GM19043 (cell line): ENCODE measurements around the gene IGFBP1.

Source experiments
- ATAC-seq: cut with Tn5 transposase; IDR thresholded peaks from one replicate; pipeline ENCODE4 v1.9.1; 2021; ENCODE audit warnings: low read depth; ENCODE audit not compliant: unreplicated experiment

Gene IGFBP1

DNA sequence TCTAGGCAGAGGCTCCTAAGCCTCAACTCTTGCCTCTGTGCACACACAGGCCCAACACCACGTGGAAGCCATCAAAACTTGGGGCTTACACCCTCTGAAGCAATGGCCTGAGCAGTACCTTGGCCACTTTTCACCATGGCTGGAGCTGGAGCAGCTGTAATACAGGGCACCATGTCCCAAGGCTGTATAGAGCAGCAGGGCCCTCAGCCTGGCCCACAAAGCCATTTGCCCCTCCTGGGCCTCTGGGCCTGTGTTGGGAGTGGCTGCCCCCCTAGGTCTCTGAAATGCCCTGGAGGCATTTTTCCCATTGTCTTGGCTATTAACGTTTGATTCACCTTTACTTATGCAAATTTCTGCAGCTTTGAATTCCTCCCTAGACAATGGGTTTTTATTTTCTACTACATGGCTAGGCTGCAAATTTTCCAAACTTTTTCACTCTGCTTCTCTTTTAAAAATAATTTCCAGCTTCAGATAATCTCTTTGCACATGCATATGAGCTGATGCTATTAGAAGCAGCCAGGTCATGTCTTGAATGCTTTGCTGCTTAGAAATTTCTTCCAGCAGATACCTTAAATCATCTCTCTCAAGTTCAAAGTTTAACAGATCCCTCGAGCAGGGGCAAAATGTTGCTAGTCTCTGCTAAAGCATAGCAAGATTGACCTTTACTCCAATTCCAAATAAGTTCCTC is 9.7 kb upstream of the IGFBP1 start:
- no peak for ATAC-seq

DNA sequence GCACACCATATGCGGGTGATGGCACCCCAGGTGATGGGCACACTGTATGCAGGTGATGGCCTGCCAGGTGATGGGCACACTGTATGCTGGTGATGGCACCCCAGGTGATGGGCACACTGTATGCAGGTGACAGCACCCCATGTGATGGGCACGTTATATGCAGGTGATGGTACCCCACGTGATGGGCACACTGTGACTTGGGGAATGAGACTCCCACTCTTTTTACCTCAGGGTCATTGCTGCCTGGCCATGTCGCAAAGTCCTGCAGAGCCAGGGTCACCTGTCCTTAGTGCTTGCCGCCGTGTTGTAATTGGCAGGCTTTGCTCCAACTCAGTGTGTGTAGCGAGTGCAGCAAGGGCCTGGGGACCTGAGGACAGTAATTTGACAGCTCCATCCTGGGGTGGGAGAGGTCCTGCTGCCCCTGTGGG is 7.8 kb upstream of the IGFBP1 start:
- ATAC-seq, result no peak

DNA sequence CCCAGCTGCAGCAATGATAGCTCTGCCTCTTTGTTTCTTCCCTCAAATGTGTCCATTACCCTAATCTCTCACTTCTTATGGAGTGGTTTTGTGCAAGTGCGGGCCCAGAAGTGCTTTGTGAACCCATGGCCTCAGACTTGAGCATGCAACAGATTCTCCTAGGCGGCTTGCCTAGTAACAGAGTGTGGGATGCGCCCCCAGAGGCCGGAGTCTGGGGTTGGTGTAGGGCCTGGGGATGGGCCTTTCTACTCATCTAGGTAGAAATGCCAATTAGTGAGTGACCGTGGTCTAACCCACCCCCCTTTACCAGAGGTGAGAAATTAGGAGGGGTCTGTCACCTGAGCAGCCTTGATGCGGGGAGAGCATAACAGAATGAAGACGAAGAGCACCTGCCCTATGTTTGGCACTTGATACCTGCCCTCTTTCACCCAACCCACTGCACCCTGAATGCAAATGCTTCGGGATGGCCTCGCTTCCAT is 7.0 kb upstream of the IGFBP1 start:
- ATAC-seq, result no peak

DNA sequence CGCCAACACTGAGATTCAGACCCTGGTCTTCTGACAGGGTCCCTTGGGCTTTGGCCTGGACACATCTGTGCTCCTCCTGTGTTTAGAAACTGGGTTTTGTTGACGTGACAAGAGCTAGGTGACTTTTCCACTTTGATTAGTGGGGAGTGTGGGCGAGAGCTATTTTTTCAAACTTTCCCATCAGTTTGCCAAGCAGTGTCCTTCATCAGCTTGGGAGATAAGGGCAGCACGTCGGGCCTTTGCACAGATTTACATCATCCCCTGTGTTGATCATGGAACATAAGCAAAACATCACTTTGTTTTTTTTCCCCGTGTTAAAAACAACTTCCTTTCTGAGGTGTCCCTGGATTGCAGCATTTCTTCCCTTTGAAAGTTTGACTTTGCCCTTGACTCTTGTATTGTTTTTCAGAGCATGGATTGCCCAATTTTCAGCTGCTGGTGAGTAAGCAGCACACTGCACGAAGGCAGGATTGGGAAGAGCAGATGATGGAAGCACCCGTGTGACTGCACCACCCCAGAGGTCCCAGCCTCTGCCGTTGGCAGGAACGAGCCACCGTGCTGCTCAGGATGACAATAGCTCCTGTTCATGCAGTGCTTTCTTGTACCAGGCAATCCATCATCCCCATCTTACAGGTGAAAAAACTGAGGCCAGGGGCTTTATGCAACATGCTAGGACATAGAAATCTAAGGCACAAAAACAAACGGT is 6.4 kb upstream of the IGFBP1 start:
- no peak for ATAC-seq

DNA sequence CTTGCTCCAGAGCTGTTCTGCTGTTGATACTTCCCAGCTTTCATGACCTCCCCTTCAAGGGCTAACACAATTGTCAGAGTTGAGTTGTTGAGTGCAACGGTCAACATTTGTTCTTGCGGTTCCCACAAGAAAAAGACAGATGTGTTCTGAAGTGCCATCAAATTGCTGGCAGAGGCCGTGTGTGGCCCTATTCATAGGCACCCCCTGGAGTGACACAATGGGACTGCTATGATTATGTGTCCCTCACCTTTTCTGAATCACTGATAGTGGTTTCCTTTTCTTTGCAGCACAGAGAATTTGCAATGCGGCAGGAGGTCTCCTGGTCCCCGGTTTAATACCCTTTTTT is 5.8 kb upstream of the IGFBP1 start:
- ATAC-seq, result no peak

DNA sequence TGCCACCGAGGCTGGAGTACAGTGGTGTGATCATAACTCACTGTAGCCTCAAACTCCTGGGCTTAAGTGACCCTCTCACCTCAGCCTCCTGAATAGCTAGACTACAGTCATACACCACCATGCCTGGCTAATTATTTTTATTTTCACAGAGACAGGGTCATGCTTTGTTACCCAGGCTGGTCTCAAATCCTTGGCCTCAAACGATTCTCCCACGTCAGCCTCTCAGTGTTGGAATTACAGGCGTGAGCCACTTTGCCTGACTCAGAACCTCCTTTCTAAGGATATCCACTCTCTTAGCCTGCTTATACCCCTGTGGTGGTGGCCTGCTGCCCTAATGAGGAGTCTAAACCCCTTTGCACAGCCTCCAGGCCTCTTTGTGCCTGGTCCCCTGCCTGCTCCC is 4.2 kb upstream of the IGFBP1 start:
- no peak for ATAC-seq

DNA sequence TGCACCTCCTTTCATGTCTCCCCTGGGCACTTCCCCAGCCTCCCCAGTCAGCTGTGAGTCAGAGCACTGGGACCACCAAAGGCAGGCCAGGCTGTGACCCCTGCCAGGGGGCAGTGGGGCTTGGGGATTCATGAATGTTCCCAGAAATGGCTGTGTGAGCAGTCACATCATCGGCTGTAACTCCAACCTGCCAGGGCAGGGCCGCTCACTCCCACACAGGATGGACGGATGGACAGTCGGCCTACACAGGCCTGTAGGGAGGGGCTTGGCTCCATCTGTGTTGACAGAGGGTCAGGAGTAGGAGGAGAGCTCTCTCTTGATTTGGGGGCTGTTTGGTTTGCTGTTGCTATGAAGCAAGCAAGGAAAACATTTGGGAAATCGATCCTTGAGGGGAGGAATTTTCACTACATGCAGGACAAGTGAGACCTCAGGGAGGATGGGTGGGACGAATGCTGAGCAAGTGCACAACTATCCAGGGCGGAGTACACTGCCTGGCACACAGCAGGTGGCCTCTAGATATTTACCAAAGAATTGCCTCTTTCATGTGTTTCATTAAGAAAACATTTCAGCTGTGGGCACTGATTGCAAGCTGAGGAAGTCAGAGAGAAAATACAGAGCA is 2.9 kb upstream of the IGFBP1 start:
- ATAC-seq, result no peak

DNA sequence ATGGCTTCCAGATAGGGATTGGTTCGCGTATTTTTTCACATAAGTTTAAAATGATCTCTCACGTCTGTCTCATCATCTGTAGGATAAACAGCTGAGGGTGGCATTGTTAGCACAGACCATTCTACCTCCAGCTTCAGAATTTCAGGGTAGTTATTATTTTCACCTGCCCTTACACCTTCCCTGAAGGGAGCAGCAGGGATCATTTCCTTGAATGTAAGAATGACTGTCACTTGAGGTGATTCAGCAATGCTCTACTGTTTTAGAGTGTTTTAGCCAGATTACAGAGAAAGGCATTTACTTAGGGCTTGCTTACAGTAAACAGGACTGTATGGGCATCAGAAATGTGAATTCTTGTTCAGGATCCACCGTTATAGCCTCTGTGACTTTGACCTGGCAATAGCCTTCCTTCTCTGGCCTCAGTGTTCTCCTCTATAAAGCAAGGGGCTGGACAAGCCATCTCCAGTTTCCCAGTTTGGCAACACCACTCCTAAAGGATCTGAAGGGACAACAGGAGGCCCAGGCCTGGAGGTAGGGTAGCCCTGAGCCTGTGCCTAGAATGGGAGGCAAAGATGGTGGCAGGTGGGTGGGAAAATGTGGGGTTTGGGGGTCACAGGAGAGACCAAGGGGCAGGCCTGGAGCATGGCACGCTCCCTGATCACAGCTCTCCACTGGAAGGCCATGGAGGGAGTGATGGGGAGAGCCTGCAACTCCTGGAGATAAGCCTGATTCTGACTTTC is 1.2 kb upstream of the IGFBP1 start:
- no peak for ATAC-seq

DNA sequence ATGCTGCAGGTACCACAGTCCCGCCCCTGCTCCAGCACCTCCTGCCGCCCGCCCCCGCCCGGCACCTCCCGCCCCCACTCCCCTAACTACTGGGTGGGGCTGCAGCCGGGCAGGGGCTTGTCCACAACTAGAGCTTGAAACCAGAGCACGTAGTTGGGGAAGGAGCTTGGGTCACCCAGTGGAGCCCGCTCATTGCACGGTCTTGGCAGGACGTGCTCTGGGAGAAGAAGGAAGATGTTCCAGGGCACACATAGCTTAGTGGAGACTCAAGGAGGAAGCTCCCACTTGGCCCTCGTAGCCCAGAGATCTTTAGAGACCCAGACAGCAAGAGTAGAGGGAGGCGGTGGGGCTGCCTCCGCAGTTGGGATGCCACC is 692 bp downstream of the IGFBP1 start:
- ATAC-seq, result no peak

DNA sequence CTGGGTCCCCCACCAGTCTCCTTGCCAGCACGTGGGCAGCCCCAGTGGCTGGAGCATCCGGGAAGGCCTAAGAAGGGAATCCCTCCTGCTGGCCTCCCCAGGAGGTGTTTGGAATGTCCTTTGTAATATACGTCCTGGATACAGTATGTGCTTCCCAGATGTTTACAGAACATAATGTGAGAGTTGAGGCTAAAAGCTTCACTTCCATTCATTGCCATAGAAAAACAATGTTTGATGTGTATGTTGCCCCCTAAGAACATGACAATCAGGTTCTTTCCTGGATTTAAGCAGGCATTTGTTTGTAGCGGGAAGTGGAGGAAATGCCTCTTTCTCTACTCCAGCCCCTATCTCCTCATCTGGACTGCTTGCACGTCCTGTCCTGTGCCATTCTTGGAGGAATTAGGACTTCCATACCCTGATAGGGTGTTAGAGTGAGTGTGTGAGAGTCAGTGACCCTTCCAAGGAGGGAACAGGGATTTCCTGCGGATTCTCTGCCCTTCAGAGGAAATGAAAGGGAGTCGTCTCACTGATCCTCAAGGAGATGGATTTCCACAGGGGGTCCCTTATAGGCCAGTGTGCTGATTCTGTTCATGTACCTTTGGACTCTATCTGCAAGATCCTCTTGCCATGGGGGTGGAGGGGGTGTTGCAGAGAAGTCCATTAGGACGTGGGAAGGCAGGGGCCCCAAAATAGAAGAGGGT is 1.2 kb downstream of the IGFBP1 start:
- ATAC-seq, result no peak

DNA sequence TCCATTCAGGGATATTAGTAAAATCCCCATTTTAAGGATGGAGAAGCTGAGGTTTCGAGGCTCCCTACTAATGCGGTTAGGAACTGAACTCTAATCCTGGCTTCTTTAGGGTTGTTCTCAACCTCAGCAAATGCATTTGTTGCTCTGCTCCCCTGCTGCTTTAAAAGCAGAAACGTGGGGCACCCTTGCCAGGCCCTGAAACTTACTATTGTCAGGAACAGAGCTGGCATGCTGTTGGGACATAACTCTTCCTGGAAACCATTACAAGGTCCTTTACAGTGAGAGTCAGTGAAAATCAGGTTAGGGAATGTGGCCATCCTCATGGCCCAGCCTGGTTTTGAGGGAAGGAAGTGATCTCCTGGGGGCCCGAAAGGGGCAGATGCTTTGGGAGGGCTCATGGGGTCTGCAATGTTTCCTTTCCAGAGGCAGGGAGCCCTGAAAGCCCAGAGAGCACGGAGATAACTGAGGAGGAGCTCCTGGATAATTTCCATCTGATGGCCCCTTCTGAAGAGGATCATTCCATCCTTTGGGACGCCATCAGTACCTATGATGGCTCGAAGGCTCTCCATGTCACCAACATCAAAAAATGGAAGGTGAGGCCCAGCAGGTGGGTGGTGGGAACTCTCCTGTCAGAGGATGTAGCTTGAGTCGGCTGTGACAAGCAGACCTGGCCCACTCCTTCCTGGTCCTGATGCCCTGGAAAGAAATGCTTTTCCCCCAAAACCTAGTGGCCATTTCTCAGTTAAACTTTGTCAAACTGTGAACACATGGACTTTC is 2.0 kb downstream of the IGFBP1 start:
- no peak for ATAC-seq

DNA sequence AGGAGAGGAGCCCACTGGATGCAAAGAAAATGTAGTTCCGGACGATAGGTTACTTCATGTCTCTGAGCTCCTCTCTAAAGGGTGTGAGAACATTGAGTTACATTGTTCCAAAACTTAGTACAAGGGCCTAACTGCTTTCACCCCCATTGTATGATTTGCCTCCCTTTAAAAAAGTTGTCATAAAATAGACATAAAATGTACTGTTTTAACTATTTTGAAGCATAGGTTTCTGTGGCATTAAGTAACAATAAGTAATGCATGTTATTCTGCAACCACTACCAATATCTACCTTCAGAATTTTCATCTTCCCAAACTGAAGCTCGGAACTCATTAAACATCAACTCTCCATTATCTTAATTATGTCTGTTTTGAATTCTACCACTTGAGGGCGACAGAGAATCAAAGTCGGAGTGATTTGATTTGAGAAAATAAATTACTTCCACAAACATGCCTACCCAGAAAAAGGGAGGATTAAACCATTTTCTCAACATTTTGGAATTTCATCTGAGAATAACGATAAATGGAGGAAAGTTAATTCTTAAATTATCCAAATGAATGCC is 2.7 kb downstream of the IGFBP1 start:
- ATAC-seq, result no peak

DNA sequence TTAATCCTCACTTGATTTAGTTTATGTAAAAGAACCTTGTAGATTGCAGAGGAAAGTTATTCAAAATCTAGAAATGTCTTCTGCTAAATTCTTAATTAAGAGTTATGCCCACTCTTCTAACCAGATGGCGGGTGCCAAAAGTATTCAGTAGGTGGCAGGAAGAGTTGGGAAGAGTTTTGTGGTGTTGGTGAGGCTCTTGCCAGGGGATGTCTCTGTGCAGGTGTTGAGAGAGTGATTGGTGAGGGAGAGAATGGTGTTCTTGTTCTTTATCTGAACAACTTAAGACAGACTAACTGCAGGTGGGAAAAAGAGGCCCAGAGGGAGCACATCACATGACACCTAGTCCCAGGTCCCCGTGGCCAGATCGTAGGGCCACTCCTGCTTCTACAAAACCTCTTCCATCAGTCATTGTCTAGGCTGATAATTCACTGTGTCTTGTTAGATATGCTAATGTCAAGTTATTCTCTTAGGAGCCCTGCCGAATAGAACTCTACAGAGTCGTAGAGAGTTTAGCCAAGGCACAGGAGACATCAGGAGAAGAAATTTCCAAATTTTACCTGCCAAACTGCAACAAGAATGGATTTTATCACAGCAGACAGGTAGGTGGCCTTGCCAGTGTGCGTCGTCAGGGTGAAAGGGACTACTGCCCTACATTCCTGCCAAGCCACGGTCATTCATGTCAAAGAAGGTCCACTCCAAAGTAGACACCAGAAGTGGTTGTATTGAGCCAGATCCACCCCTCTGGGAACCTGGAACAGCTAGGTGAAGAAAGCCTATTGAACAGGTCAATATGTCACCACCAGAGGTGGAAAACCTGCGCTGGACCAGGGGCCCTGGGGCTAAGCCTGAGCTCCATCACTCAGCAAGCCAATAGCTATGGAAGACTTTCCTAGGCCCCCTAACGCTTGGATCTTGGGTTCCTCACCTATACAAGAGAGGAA is 3.4 kb downstream of the IGFBP1 start:
- ATAC-seq, result no peak

DNA sequence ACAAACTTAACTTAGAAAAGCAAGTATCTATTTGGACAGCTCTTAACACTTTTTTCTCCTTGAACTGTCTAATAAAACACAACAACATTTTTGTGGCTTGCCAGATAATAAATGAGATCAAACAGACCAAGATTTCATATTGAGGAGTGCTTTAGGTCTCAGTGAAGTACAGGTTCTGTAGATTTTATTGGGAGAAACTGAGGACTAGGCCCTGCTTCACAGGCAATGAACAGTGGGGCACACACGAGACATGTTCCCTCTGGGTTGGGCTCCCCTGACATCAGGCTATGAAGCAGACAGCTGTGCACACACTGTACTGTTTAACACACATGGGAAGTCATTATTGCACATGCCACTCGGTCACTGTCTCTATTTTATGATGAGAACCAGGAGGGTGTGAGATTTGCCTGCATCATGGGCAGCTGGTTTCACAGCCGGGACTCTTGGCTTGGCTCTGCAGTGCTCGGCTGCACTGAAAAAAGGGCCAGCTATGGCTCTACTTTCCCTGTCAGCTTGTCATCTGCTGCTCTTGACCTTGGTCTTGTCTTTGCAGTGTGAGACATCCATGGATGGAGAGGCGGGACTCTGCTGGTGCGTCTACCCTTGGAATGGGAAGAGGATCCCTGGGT is 4.2 kb downstream of the IGFBP1 start:
- ATAC-seq, result no peak

DNA sequence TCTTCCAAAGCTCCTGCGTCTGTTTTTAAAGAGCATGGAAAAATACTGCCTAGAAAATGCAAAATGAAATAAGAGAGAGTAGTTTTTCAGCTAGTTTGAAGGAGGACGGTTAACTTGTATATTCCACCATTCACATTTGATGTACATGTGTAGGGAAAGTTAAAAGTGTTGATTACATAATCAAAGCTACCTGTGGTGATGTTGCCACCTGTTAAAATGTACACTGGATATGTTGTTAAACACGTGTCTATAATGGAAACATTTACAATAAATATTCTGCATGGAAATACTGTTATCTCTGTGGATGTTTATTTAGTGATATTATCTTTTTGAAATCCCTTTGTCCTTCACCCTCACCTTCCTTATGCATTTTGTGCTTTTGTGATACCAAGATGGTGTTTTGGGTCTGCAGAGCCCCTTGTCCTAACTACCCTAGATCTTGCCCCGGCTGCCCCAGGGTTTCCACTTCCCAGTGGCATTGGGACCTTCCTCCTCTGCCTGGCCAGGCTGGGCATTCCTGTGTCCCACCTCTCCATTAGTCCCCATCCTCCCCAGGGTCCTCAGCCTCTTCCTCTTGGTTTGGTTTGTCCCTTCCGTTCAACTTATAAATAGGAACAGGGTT is 5.2 kb downstream of the IGFBP1 start:
- ATAC-seq, result no peak

DNA sequence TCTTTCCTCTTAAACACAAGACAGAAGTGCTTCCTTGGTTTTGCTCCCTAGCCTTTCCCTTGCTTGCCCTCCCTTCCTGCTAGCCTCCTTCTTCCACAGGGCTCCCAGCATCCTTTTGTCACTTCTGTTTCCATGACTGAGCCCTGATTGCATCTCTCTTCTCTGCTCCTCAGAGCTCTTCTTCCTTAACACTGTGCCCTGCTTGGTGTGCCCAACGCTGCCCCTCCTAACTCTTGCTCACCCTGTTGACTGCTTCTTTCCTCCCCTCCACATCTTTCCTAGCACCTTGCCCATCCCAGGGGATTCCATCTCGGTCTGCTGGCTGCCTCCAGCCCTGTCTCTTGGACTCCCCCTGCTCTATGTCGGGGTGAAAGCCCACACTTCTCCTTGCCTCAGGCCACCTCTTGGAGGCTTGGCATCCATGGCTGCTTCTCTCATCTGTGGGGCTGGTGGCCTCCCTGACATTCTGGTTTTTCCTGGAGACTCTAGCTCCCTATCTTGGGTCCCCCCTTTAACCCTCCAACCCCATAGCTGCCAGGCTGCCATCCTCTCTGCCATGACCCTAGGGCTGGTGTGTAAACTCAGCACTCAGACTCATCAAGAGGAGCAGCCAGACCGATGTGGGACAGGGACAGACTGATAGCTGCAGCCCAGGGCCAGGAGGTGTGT is 5.8 kb downstream of the IGFBP1 start:
- ATAC-seq, result no peak

DNA sequence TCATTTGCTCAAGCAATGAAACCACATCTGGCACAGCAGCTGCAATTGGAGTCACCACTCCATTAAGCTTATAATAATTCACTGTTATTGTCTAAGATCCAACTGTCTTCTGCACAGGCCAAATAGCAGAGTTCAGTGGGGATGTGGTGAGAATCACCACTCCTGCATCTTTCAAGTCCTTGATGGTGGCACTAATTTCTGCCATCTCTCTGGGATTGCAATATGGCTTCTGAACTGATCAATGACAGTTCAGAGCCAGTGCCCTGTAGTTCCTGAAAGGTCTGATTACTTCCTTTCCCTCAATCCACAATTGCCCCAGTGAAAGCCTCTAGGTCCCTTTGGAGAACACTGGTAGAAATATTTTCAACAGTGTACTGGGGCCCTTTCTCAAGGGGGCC is 6.4 kb downstream of the IGFBP1 start:
- ATAC-seq, result no peak
